ENCODE data around the gene PHTF1.

The PHTF1 gene

GRCh38 chr1:113759333-113760101 is at the start of gene PHTF1:
PHTF1 (minus strand) TSS chr1:113759486; CDS start chr1:113758703, 783 bp downstream.
- DNase-seq (ENCODE audit: low read depth, low spot score), result peak; percentile 3

GRCh38 chr1:113808450-113809195 is 49.3 kb upstream of the PHTF1 start:
- no peak for DNase-seq (ENCODE audit: low read depth, low spot score)

GRCh38 chr1:113805639-113806038 is 46.4 kb upstream of the PHTF1 start:
- no peak for DNase-seq (ENCODE audit: low read depth, low spot score)

GRCh38 chr1:113805256-113805531 is 45.9 kb upstream of the PHTF1 start:
- DNase-seq (ENCODE audit: low read depth, low spot score), result no peak

GRCh38 chr1:113804421-113805255 is 45.4 kb upstream of the PHTF1 start:
- no peak for DNase-seq (ENCODE audit: low read depth, low spot score)

GRCh38 chr1:113802367-113803007 is 43.2 kb upstream of the PHTF1 start:
- DNase-seq (ENCODE audit: low read depth, low spot score), result no peak

- no peak for DNase-seq (ENCODE audit: low read depth, low spot score)
Observed at GRCh38 chr1:113800487-113800886, 41.2 kb upstream of the PHTF1 start.

GRCh38 chr1:113797472-113797871 is 38.2 kb upstream of the PHTF1 start:
- no peak for DNase-seq (ENCODE audit: low read depth, low spot score)

- no peak for DNase-seq (ENCODE audit: low read depth, low spot score)
Observed at GRCh38 chr1:113793878-113794834, 34.9 kb upstream of the PHTF1 start.

- no peak for DNase-seq (ENCODE audit: low read depth, low spot score)
Observed at GRCh38 chr1:113792986-113793385, 33.7 kb upstream of the PHTF1 start.

GRCh38 chr1:113792471-113792870 is 33.2 kb upstream of the PHTF1 start:
- DNase-seq (ENCODE audit: low read depth, low spot score), result no peak

- no peak for DNase-seq (ENCODE audit: low read depth, low spot score)
Observed at GRCh38 chr1:113788802-113789201, 29.5 kb upstream of the PHTF1 start.

GRCh38 chr1:113787663-113788062 is 28.4 kb upstream of the PHTF1 start:
- DNase-seq (ENCODE audit: low read depth, low spot score), result no peak

GRCh38 chr1:113786069-113786468 is 26.8 kb upstream of the PHTF1 start:
- DNase-seq (ENCODE audit: low read depth, low spot score), result no peak

- no peak for DNase-seq (ENCODE audit: low read depth, low spot score)
Observed at GRCh38 chr1:113784104-113784779, 25.0 kb upstream of the PHTF1 start.

GRCh38 chr1:113783254-113784103 is 24.2 kb upstream of the PHTF1 start:
- peak; percentile 37 for DNase-seq (ENCODE audit: low read depth, low spot score)

- no peak for DNase-seq (ENCODE audit: low read depth, low spot score)
Observed at GRCh38 chr1:113782406-113782805, 23.1 kb upstream of the PHTF1 start.

GRCh38 chr1:113780374-113781146 is 21.3 kb upstream of the PHTF1 start:
- DNase-seq (ENCODE audit: low read depth, low spot score), result no peak

Measured in activated CD4-positive, CD25-positive, alpha-beta regulatory T cell treated with anti-CD3 and anti-CD28 coated beads, Interleukin-2, amount 50 U/mL, for 16 hours (primary cell).